ENCODE data around the gene TRIM24. TPM values are rescaled to one million over a fixed set of nuclear protein-coding genes. Genes with fewer than 3 reads are reported as not detected.
"Not testable (repeated sequence)": the region's sequence is repeated elsewhere in the genome, so short reads cannot be mapped to it uniquely, and the experiment has no call there.

Gene TRIM24
- total RNA-seq (10 to 100 TPM; 16.0 to 18.9 (median 17.1) TPM), total RNA-seq (25.0 to 61.5 (median 34.2) reads per million in 29 experiments)
- total RNA-seq (2013), result 14.7 TPM

GRCh38 chr7:138460176-138460648, at the start of gene TRIM24:
TRIM24 (plus strand) TSS chr7:138460259; CDS start chr7:138460549, 290 bp downstream.
- peak within 1 kb of the TSS; percentile 91 to 98 (median 92) for H3K4me3 Mint-ChIP-seq
- H3K27ac Mint-ChIP-seq, result peak within 1 kb of the TSS; percentile 84 to 89
- Histone ChIP-seq H3K27me3 (replicated peaks in 1 of 2; ENCODE audit: control insufficient read depth in 2 of 2, extremely low read depth in 1 of 2, insufficient read depth in 2 of 2, low read length in 1 of 2) (no peaks in the 10 kb centered on the region), H3K36me3 (ENCODE audit: control insufficient read depth in 2 of 2, extremely low read depth in 1 of 2, insufficient read depth in 1 of 2, low read length in 1 of 2) (no peaks in the 10 kb centered on the region), H3K27ac (ENCODE audit: low read length) (peak within 1 kb of the TSS; percentile 46), H3K4me1 (ENCODE audit: control insufficient read depth in 1 of 2, extremely low read depth in 1 of 2, insufficient read depth in 2 of 2, low read length in 2 of 2) (peaks cover 9 to 12% of the 10 kb centered on the region in 2 experiments), H3K4me3 (ENCODE audit: control insufficient read depth in 1 of 2, extremely low read depth in 1 of 2, low read length in 1 of 2) (peak within 1 kb of the TSS; percentile 68 to 78), H3K9me3 (no peaks in the 10 kb centered on the region)
- WGBS (ENCODE audit: insufficient coverage), result under 1% methylated on average over 49 of the region's 59 CpGs
- H3K36me3 Mint-ChIP-seq, result no peaks in the 10 kb centered on the region
- peak; percentile 84 to 86 (median 86) for ATAC-seq (replicated peaks in 1 of 4)
- H3K27me3 Mint-ChIP-seq, result no peaks in the 10 kb centered on the region
- CTCF ChIA-PET, result interaction anchor here in 1 of 2 donors (0.6 to 1.0 kb wide), 5 partner anchors 8 to 516 kb away, joined by 3 to 5 read pairs (median 3); partner anchors contain the start of gene CREB3L2
- peak in 10 of 35 experiments; percentile 92 to 99 (median 97) for DNase-seq
- no peaks in the 10 kb centered on the region for H3K9me3 Mint-ChIP-seq
- POLR2A ChIA-PET, result interaction anchor here in 1 of 2 donors (0.9 kb wide), 1 partner anchor 8 kb away, joined by 3 read pairs; no protein-coding TSS in a partner anchor
- peaks cover 32 to 36% (median 33%) of the 10 kb centered on the region in 3 donors for H3K4me1 Mint-ChIP-seq

- H3K27ac ChIP-seq (ENCODE audit: low read length); H3K27ac Mint-ChIP-seq; H3K4me3 Mint-ChIP-seq; H3K9me3 ChIP-seq; ATAC-seq (replicated peaks in 1 of 4); POLR2A ChIA-PET; H3K4me1 Mint-ChIP-seq; H3K4me1 ChIP-seq (ENCODE audit: control insufficient read depth in 1 of 2, extremely low read depth in 1 of 2, insufficient read depth in 2 of 2, low read length in 2 of 2); H3K27me3 Mint-ChIP-seq; H3K27me3 ChIP-seq (replicated peaks in 1 of 2; ENCODE audit: control insufficient read depth in 2 of 2, extremely low read depth in 1 of 2, insufficient read depth in 2 of 2, low read length in 1 of 2); DNase-seq; H3K9me3 Mint-ChIP-seq; H3K4me3 ChIP-seq (ENCODE audit: control insufficient read depth in 1 of 2, extremely low read depth in 1 of 2, low read length in 1 of 2); H3K36me3 Mint-ChIP-seq; H3K36me3 ChIP-seq (ENCODE audit: control insufficient read depth in 2 of 2, extremely low read depth in 1 of 2, insufficient read depth in 1 of 2, low read length in 1 of 2): not testable (repeated sequence)
- WGBS (ENCODE audit: insufficient coverage), result 100% methylated on average over 2 of the region's 3 CpGs
- CTCF ChIA-PET, result interaction anchor here in 1 of 2 donors (0.6 kb wide), 1 partner anchor 267 kb away, joined by 3 read pairs; no protein-coding TSS in a partner anchor
Observed at GRCh38 chr7:138412077-138412476, 48.0 kb upstream of the TRIM24 start.

- H3K27ac Mint-ChIP-seq; H3K4me3 Mint-ChIP-seq; H3K27me3 ChIP-seq (replicated peaks in 1 of 2; ENCODE audit: control insufficient read depth in 2 of 2, extremely low read depth in 1 of 2, insufficient read depth in 2 of 2, low read length in 1 of 2); ATAC-seq (replicated peaks in 1 of 4); CTCF ChIA-PET; DNase-seq; POLR2A ChIA-PET; H3K9me3 Mint-ChIP-seq; H3K27me3 Mint-ChIP-seq; H3K4me3 ChIP-seq (ENCODE audit: control insufficient read depth in 1 of 2, extremely low read depth in 1 of 2, low read length in 1 of 2); H3K4me1 Mint-ChIP-seq; H3K9me3 ChIP-seq; H3K36me3 ChIP-seq (ENCODE audit: control insufficient read depth in 2 of 2, extremely low read depth in 1 of 2, insufficient read depth in 1 of 2, low read length in 1 of 2); H3K4me1 ChIP-seq (ENCODE audit: control insufficient read depth in 1 of 2, extremely low read depth in 1 of 2, insufficient read depth in 2 of 2, low read length in 2 of 2); H3K36me3 Mint-ChIP-seq; H3K27ac ChIP-seq (ENCODE audit: low read length): not testable (repeated sequence)
- 100% methylated on average over 2 of the region's 6 CpGs for WGBS (ENCODE audit: insufficient coverage)
Observed at GRCh38 chr7:138412921-138413320, 47.1 kb upstream of the TRIM24 start.

- Histone ChIP-seq H3K27me3 (replicated peaks in 1 of 2; ENCODE audit: control insufficient read depth in 2 of 2, extremely low read depth in 1 of 2, insufficient read depth in 2 of 2, low read length in 1 of 2) (peaks cover 0 to 5% of the 10 kb centered on the region in 2 experiments), H3K27ac (ENCODE audit: low read length) (no peak overlapping the region), H3K9me3 (no peaks in the 10 kb centered on the region), H3K36me3 (ENCODE audit: control insufficient read depth in 2 of 2, extremely low read depth in 1 of 2, insufficient read depth in 1 of 2, low read length in 1 of 2) (no peaks in the 10 kb centered on the region), H3K4me3 (ENCODE audit: control insufficient read depth in 1 of 2, extremely low read depth in 1 of 2, low read length in 1 of 2) (no peak overlapping the region), H3K4me1 (ENCODE audit: control insufficient read depth in 1 of 2, extremely low read depth in 1 of 2, insufficient read depth in 2 of 2, low read length in 2 of 2) (no peaks in the 10 kb centered on the region)
- peaks cover 5 to 6% of the 10 kb centered on the region in 2 donors for H3K27me3 Mint-ChIP-seq
- ChIA-PET POLR2A (no interaction called here), CTCF (interaction anchor here in 1 of 2 donors (0.6 kb wide), 1 partner anchor 32 kb away, joined by 3 read pairs; no protein-coding TSS in a partner anchor)
- H3K27ac Mint-ChIP-seq, result no peak overlapping the region
- ATAC-seq (replicated peaks in 1 of 4) (no peak), DNase-seq (no peak)
- WGBS (ENCODE audit: insufficient coverage), result no CpG with 5 or more reads among the region's 3 CpGs
- no peak overlapping the region for H3K4me3 Mint-ChIP-seq
- no peaks in the 10 kb centered on the region for H3K4me1 Mint-ChIP-seq
- no peaks in the 10 kb centered on the region for H3K36me3 Mint-ChIP-seq
- peaks cover 0 to 7% (median 4%) of the 10 kb centered on the region in 3 donors for H3K9me3 Mint-ChIP-seq
Observed at GRCh38 chr7:138417078-138417700, 42.9 kb upstream of the TRIM24 start.

DNA sequence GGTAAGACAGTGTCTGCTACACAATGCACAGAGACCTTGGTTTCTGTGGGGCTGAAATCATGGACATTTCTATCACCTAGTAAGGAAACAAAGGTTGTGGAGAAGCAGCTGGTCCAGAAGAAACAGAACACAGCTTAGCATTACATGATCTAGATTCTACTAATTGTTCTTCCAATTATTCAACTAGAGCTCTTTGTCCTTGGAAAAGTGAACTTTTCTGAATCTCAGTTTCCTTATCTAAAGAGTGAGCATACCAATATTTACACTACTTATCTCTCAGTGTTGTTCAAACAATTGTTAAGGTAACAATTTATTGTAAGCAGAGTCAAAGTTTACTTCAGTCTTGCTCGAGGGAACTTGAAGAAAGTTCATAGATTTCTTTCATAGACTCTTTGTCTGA, 42.3 kb upstream of the TRIM24 start:
- ATAC-seq (replicated peaks in 1 of 4) (no peak), DNase-seq (no peak)
- ChIA-PET POLR2A (no interaction called here), CTCF (no interaction called here)
- no CpG with 5 or more reads among the region's 1 CpG for WGBS (ENCODE audit: insufficient coverage)
- no peaks in the 10 kb centered on the region for H3K9me3 ChIP-seq
- H3K27ac Mint-ChIP-seq, result no peak overlapping the region
- H3K36me3 ChIP-seq (ENCODE audit: control insufficient read depth in 2 of 2, extremely low read depth in 1 of 2, insufficient read depth in 1 of 2, low read length in 1 of 2), result no peaks in the 10 kb centered on the region
- H3K4me1 Mint-ChIP-seq, result no peaks in the 10 kb centered on the region
- H3K27me3 Mint-ChIP-seq, result peaks cover 3 to 5% of the 10 kb centered on the region in 2 donors
- peaks cover 0 to 7% (median 4%) of the 10 kb centered on the region in 3 donors for H3K9me3 Mint-ChIP-seq
- no peak overlapping the region for H3K4me3 ChIP-seq (ENCODE audit: control insufficient read depth in 1 of 2, extremely low read depth in 1 of 2, low read length in 1 of 2)
- H3K27ac ChIP-seq (ENCODE audit: low read length), result no peak overlapping the region
- H3K27me3 ChIP-seq (replicated peaks in 1 of 2; ENCODE audit: control insufficient read depth in 2 of 2, extremely low read depth in 1 of 2, insufficient read depth in 2 of 2, low read length in 1 of 2), result peaks cover 0 to 5% of the 10 kb centered on the region in 2 experiments
- no peaks in the 10 kb centered on the region for H3K36me3 Mint-ChIP-seq
- H3K4me1 ChIP-seq (ENCODE audit: control insufficient read depth in 1 of 2, extremely low read depth in 1 of 2, insufficient read depth in 2 of 2, low read length in 2 of 2), result no peaks in the 10 kb centered on the region
- no peak overlapping the region for H3K4me3 Mint-ChIP-seq

DNA sequence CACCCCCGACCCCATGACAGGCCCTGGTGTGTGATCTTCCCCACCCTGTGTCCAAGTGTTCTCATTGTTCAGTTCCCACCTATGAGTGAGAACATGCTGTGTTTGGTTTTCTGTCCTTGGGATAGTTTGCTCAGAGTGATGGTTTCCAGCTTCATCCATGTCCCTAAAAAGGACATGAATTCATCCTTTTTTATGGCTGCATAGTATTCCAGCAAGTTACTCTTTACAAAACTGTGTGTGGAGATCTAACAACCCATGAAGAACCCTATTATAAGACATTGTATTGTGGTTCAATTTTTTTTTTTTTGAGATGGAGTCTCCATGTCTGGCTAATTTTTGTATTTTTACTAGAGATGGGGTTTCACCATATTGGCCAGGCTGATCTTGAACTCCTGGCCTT, 41.7 kb upstream of the TRIM24 start:
- H3K36me3 ChIP-seq (ENCODE audit: control insufficient read depth in 2 of 2, extremely low read depth in 1 of 2, insufficient read depth in 1 of 2, low read length in 1 of 2); ATAC-seq (replicated peaks in 1 of 4); H3K4me1 ChIP-seq (ENCODE audit: control insufficient read depth in 1 of 2, extremely low read depth in 1 of 2, insufficient read depth in 2 of 2, low read length in 2 of 2); POLR2A ChIA-PET; DNase-seq; H3K27ac Mint-ChIP-seq; H3K27ac ChIP-seq (ENCODE audit: low read length); CTCF ChIA-PET; H3K4me3 Mint-ChIP-seq; H3K9me3 ChIP-seq; H3K36me3 Mint-ChIP-seq; H3K9me3 Mint-ChIP-seq; H3K27me3 Mint-ChIP-seq; H3K4me3 ChIP-seq (ENCODE audit: control insufficient read depth in 1 of 2, extremely low read depth in 1 of 2, low read length in 1 of 2); H3K4me1 Mint-ChIP-seq; H3K27me3 ChIP-seq (replicated peaks in 1 of 2; ENCODE audit: control insufficient read depth in 2 of 2, extremely low read depth in 1 of 2, insufficient read depth in 2 of 2, low read length in 1 of 2): not testable (repeated sequence)
- no CpG with 5 or more reads among the region's 1 CpG for WGBS (ENCODE audit: insufficient coverage)
